Mesendoderm (in vitro differentiated cells): ENCODE data around the gene KCNK17.

Experiments
- DNase-seq: peaks from one replicate; pipeline ENCODE4 v3.0.0; 2013
- H2AK5ac ChIP-seq: 2 replicates; pipeline ENCODE4 v1.6.1; 2013; ENCODE audit warnings: low read length, inconsistent platforms
- H2BK120ac ChIP-seq: 2 replicates; pipeline ENCODE4 v1.6.1; 2013; ENCODE audit warnings: low read depth, mild to moderate bottlenecking, low read length, moderate library complexity, mixed read lengths
- H2BK15ac ChIP-seq: replicated peaks from 2 replicates; pipeline ENCODE4 v1.6.1; 2013; ENCODE audit warnings: low read depth, mild to moderate bottlenecking, moderate library complexity
- H2BK5ac ChIP-seq: 2 replicates; pipeline ENCODE4 v1.6.1; 2013; ENCODE audit warnings: low read length, inconsistent platforms
- H3K18ac ChIP-seq: 2 replicates; pipeline ENCODE4 v1.6.1; 2013; ENCODE audit warnings: mild to moderate bottlenecking, low read length, mixed read lengths
- H3K23ac ChIP-seq: one replicate; pipeline ENCODE4 v1.6.1; 2013; ENCODE audit warnings: low read length
- H3K27ac ChIP-seq: 2 replicates; pipeline ENCODE4 v1.5.1; 2013; ENCODE audit warnings: low read depth, mild to moderate bottlenecking, inconsistent platforms, low read length, moderate library complexity
- H3K27me3 ChIP-seq: 2 replicates; pipeline ENCODE4 v1.6.1; 2013; ENCODE audit warnings: low read length, control low read depth, mild to moderate bottlenecking, inconsistent platforms; ENCODE audit not compliant: insufficient read depth, poor library complexity
- H3K36me3 ChIP-seq: 2 replicates; pipeline ENCODE4 v1.6.1; 2013; ENCODE audit warnings: low read length, inconsistent platforms; ENCODE audit not compliant: control insufficient read depth, insufficient read depth
- H3K4ac ChIP-seq: one replicate; pipeline ENCODE4 v1.6.1; 2013; ENCODE audit warnings: low read depth, mild to moderate bottlenecking, low read length, moderate library complexity
- H3K4me1 ChIP-seq: 2 replicates; pipeline ENCODE4 v1.6.1; 2013; ENCODE audit warnings: low read depth, low read length, inconsistent platforms; ENCODE audit not compliant: control insufficient read depth
- H3K4me2 ChIP-seq: 2 replicates; pipeline ENCODE4 v1.6.1; 2013; ENCODE audit warnings: low read length
- H3K4me3 ChIP-seq: 2 replicates; pipeline ENCODE4 v1.5.1; 2013; ENCODE audit warnings: mild to moderate bottlenecking, low read length
- H3K56ac ChIP-seq: one replicate; pipeline ENCODE4 v1.6.1; 2013; ENCODE audit warnings: low read length
- H3K79me1 ChIP-seq: 2 replicates; pipeline ENCODE4 v1.6.1; 2013; ENCODE audit warnings: low read length, inconsistent platforms
- H3K79me2 ChIP-seq: 2 replicates; pipeline ENCODE4 v1.6.1; 2013; ENCODE audit warnings: mild to moderate bottlenecking, low read length; ENCODE audit not compliant: control insufficient read depth, insufficient read depth
- H3K9ac ChIP-seq: 2 replicates; pipeline ENCODE4 v1.6.1; 2013; ENCODE audit warnings: low read length, inconsistent platforms
- H4K5ac ChIP-seq: one replicate; pipeline ENCODE4 v1.6.1; 2013; ENCODE audit warnings: low read length
- H4K8ac ChIP-seq: one replicate; pipeline ENCODE4 v1.6.1; 2013; ENCODE audit warnings: low read depth, mild to moderate bottlenecking, control low read depth, low read length, moderate library complexity
- WGBS: extraction: QIAGEN DNeasy Blood & Tissue Kit; methylation state at CpG from one replicate; pipeline ENCODE4 v1.1.7; 2013; ENCODE audit warnings: low lambda C conversion rate, missing lambda C conversion rate; ENCODE audit not compliant: insufficient coverage; ENCODE audit errors: extremely low coverage; 5-methylcytosine and 5-hydroxymethylcytosine counted together

Gene KCNK17

DNA sequence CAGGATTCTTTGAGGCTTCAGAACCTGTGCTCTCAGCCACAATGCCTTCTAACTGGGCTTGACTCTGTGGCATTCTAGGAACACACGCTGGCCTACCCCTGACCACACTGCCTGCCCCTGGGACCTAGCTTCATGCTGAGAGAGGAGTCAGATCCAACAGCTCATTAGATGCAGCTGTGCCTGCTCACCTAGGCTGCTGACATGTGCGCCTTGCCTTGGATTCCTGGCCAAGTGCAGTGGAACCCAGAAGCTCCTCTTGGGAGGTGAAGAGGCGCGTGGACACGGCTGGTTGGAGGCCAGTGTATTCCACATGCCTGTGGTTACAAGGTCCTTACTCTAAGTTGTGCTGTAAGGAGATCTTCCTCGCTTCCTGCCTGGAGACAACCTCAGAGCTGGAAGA lies 33.0 kb upstream of the KCNK17 start:
- H3K27ac ChIP-seq, result no peak overlapping the region
- H2BK5ac ChIP-seq, result no peak overlapping the region
- H3K4me2 ChIP-seq, result no peak overlapping the region
- no peaks in the 10 kb centered on the region for H3K4me1 ChIP-seq
- DNase-seq, result no peak
- no peak overlapping the region for H3K4me3 ChIP-seq
- no peak overlapping the region for H4K5ac ChIP-seq
- H2AK5ac ChIP-seq, result no peak overlapping the region
- H3K4ac ChIP-seq, result no peak overlapping the region
- no peak overlapping the region for H3K9ac ChIP-seq
- H3K27me3 ChIP-seq, result no peaks in the 10 kb centered on the region
- no peak overlapping the region for H2BK120ac ChIP-seq
- no CpG with 5 or more reads among the region's 6 CpGs for WGBS
- no peaks in the 10 kb centered on the region for H3K79me2 ChIP-seq
- H3K56ac ChIP-seq, result peak overlapping the region; percentile 62
- no peaks in the 10 kb centered on the region for H3K36me3 ChIP-seq
- no peak overlapping the region for H3K23ac ChIP-seq
- H4K8ac ChIP-seq, result no peak overlapping the region
- H3K18ac ChIP-seq, result no peak overlapping the region
- no peak overlapping the region for H2BK15ac ChIP-seq
- H3K79me1 ChIP-seq, result no peaks in the 10 kb centered on the region

DNA sequence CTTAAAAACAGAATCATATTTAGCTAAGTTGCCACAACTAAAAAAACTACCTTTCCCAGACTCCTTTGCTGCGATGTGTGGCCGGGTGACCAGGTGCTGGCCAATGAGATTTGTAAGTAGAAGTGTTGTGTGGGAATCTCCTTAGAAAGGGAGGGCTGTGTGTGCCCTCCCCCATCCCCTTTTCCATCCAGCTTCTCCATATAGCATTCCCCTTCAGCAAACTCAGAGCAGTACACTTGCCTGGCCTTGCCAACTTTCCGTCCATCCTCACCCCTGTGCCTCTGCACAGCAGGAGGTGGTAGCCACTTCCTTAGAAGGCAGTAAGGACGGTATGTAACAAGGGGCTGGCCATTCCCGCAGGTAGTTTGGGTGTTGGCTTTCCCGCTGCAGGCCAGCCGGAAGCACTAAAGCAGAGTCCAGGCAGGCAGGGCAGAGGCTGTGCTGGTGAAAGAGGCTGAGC lies 30.6 kb upstream of the KCNK17 start:
- Histone ChIP-seq H3K9ac (no peak overlapping the region), H2BK120ac (no peak overlapping the region), H2BK15ac (no peak overlapping the region), H3K18ac (no peak overlapping the region), H4K5ac (no peak overlapping the region), H3K27me3 (no peaks in the 10 kb centered on the region), H3K4ac (no peak overlapping the region), H3K4me1 (peaks cover 4% of the 10 kb centered on the region), H3K56ac (peak overlapping the region; percentile 18), H3K36me3 (no peaks in the 10 kb centered on the region), H3K23ac (no peak overlapping the region), H2AK5ac (no peak overlapping the region), H4K8ac (no peak overlapping the region), H3K79me2 (no peaks in the 10 kb centered on the region), H3K4me3 (no peak overlapping the region), H2BK5ac (no peak overlapping the region), H3K4me2 (no peak overlapping the region), H3K27ac (no peak overlapping the region), H3K79me1 (no peaks in the 10 kb centered on the region)
- DNase-seq, result peak; percentile 78
- WGBS, result no CpG with 5 or more reads among the region's 7 CpGs

- DNase-seq, result peak; percentile 31
- WGBS, result no CpG with 5 or more reads among the region's 9 CpGs
- H2BK120ac ChIP-seq, result no peak overlapping the region
Observed at GRCh38 chr6:39343396-39343870, 29.2 kb upstream of the KCNK17 start.

DNA sequence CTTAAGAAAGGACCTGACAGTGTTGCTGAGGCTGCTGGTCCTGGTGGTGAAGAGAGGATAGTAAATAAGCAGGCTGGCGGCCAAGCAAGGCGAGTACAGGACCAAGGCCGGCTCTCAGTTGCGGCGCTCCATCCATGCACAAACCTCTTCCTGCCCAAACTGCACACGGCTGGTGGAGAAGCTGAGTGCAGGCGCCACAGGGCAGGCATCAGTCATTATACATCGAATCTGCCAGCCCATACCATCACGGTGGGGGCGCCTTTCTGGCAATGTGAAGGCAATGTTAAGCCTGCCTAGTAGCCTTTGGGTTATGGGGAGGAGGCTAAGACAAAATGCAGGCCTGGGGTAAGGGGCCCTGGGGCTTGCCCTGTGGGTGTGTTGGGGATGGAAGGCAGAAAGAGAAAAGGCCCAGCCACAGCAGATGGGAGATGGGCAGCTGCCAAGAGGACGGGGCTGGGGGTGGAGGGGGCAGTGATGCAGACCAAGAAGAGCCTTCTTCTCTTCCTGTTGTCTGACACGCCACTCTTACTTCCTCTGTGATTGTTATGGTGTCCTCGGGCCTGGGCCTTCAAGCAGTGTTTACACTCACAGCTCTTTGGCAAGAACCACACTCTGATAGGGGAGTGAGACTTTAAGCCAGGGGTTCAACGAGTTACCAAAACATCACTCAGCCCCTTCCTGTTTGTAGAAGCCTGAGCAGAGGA lies 28.6 kb upstream of the KCNK17 start:
- no peak for DNase-seq
- Histone ChIP-seq H3K36me3 (no peaks in the 10 kb centered on the region), H3K79me1 (no peaks in the 10 kb centered on the region), H3K56ac (no peak overlapping the region), H3K79me2 (no peaks in the 10 kb centered on the region), H3K23ac (no peak overlapping the region), H4K5ac (no peak overlapping the region), H3K18ac (no peak overlapping the region), H3K9ac (no peak overlapping the region), H3K4me2 (no peak overlapping the region), H3K27me3 (no peaks in the 10 kb centered on the region), H3K4me3 (no peak overlapping the region), H3K27ac (no peak overlapping the region), H2AK5ac (no peak overlapping the region), H2BK120ac (no peak overlapping the region), H2BK5ac (no peak overlapping the region), H3K4ac (no peak overlapping the region), H4K8ac (no peak overlapping the region), H2BK15ac (no peak overlapping the region), H3K4me1 (peaks cover 10% of the 10 kb centered on the region)
- WGBS, result no CpG with 5 or more reads among the region's 14 CpGs

More at GRCh38 chr6:39343396-39343870, 29.2 kb upstream of the KCNK17 start:
- Histone ChIP-seq H3K18ac (no peak overlapping the region), H4K8ac (no peak overlapping the region), H3K56ac (no peak overlapping the region), H2BK15ac (no peak overlapping the region), H3K36me3 (no peaks in the 10 kb centered on the region), H4K5ac (no peak overlapping the region), H3K4me1 (peaks cover 10% of the 10 kb centered on the region), H3K23ac (no peak overlapping the region), H2BK5ac (no peak overlapping the region), H3K27me3 (no peaks in the 10 kb centered on the region), H3K4me2 (no peak overlapping the region), H3K79me2 (no peaks in the 10 kb centered on the region), H3K4ac (no peak overlapping the region), H3K4me3 (no peak overlapping the region), H3K9ac (no peak overlapping the region), H3K27ac (no peak overlapping the region), H3K79me1 (no peaks in the 10 kb centered on the region), H2AK5ac (no peak overlapping the region)

- no peak overlapping the region for H3K4me3 ChIP-seq
- no CpG with 5 or more reads among the region's 5 CpGs for WGBS
- H4K8ac ChIP-seq, result no peak overlapping the region
- no peak overlapping the region for H3K27ac ChIP-seq
- H3K9ac ChIP-seq, result no peak overlapping the region
- H2AK5ac ChIP-seq, result no peak overlapping the region
- no peak overlapping the region for H2BK15ac ChIP-seq
- H3K4ac ChIP-seq, result no peak overlapping the region
- H3K79me2 ChIP-seq, result no peaks in the 10 kb centered on the region
- H3K36me3 ChIP-seq, result no peaks in the 10 kb centered on the region
- no peak for DNase-seq
- H3K4me2 ChIP-seq, result no peak overlapping the region
- H3K23ac ChIP-seq, result no peak overlapping the region
- no peaks in the 10 kb centered on the region for H3K27me3 ChIP-seq
- no peaks in the 10 kb centered on the region for H3K79me1 ChIP-seq
- no peak overlapping the region for H3K18ac ChIP-seq
- no peak overlapping the region for H2BK120ac ChIP-seq
- no peak overlapping the region for H3K56ac ChIP-seq
- H4K5ac ChIP-seq, result no peak overlapping the region
- peaks cover 10% of the 10 kb centered on the region for H3K4me1 ChIP-seq
- no peak overlapping the region for H2BK5ac ChIP-seq
Observed at GRCh38 chr6:39341937-39342336, 27.7 kb upstream of the KCNK17 start.

DNA sequence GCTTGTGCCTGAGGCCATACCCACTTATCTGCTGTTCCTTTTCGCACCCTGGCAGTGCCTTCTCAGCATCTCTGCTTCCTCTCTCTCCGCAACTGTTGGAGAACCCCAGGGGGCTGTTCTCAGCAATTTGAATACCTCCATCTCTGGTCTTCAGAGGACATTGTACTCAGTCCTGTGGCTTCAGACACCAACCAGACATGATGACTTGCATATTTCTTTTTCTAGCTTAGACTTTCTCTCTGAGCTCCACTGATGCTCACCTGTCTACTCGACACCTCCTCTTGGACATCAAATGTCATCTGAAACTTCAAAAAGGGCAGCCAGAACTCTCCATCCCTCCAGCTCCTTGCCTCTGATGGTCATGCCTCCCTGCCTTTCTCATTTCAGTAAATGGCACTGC lies 27.1 kb upstream of the KCNK17 start:
- Histone ChIP-seq H3K27me3 (no peaks in the 10 kb centered on the region), H3K23ac (no peak overlapping the region), H4K5ac (no peak overlapping the region), H3K4me2 (no peak overlapping the region), H2BK15ac (no peak overlapping the region), H3K79me1 (no peaks in the 10 kb centered on the region), H3K27ac (no peak overlapping the region), H2BK120ac (no peak overlapping the region), H3K56ac (no peak overlapping the region), H3K4me3 (no peak overlapping the region), H4K8ac (no peak overlapping the region), H3K36me3 (no peaks in the 10 kb centered on the region), H3K4ac (no peak overlapping the region), H3K79me2 (no peaks in the 10 kb centered on the region), H3K18ac (no peak overlapping the region), H3K9ac (no peak overlapping the region), H2AK5ac (no peak overlapping the region), H3K4me1 (peaks cover 10% of the 10 kb centered on the region), H2BK5ac (no peak overlapping the region)
- peak; percentile 40 for DNase-seq
- WGBS, result no CpG with 5 or more reads among the region's 3 CpGs
